HG03135 (cell line): ENCODE measurements around the gene RAB1B.
"Not testable (repeated sequence)": the region's sequence is repeated elsewhere in the genome, so short reads cannot be mapped to it uniquely, and the experiment has no call there.

Source experiments
- ATAC-seq: cut with Tn5 transposase; IDR thresholded peaks from one replicate; pipeline ENCODE4 v1.9.1; 2021; ENCODE audit warnings: mild to moderate bottlenecking, moderate library complexity; ENCODE audit not compliant: unreplicated experiment

Gene RAB1B

GRCh38 chr11:66317723-66318599, 49.5 kb downstream of the RAB1B start:
- ATAC-seq: no peak

GRCh38 chr11:66318600-66318970, 50.1 kb downstream of the RAB1B start:
- no peak for ATAC-seq

GRCh38 chr11:66320289-66320688, 51.9 kb downstream of the RAB1B start:
- ATAC-seq: not testable (repeated sequence)

GRCh38 chr11:66320748-66321147, 52.3 kb downstream of the RAB1B start:
- not testable (repeated sequence) for ATAC-seq

GRCh38 chr11:66321606-66322005, 53.2 kb downstream of the RAB1B start:
- no peak for ATAC-seq

- ATAC-seq: no peak
Observed at GRCh38 chr11:66322732-66323427, 54.4 kb downstream of the RAB1B start.

- no peak for ATAC-seq
Observed at GRCh38 chr11:66323684-66324083, 55.2 kb downstream of the RAB1B start.

GRCh38 chr11:66324664-66325063, 56.2 kb downstream of the RAB1B start:
- ATAC-seq: no peak

GRCh38 chr11:66325263-66325671, 56.8 kb downstream of the RAB1B start:
- no peak for ATAC-seq

- ATAC-seq: no peak
Observed at GRCh38 chr11:66326261-66327111, 58.0 kb downstream of the RAB1B start.
